H1 (cell line): ENCODE measurements around the gene TNS1. TPM values are rescaled to one million over a fixed set of nuclear protein-coding genes. Genes with fewer than 3 reads are reported as not detected.

Experiments used
- CTCF ChIA-PET: fragments of 300-600 bp; sonication (Branson Sonifier 250); formaldehyde crosslinking; loops from one replicate; lab custom pipeline; 2021; ENCODE audit not compliant: partially characterized antibody; lab: Charles Lee
- POLR2A ChIA-PET: fragments of 300-600 bp; sonication (Branson Sonifier 250); formaldehyde crosslinking; loops from one replicate; lab custom pipeline; 2021; ENCODE audit warnings: inconsistent platforms; ENCODE audit not compliant: partially characterized antibody; lab: Charles Lee
- DNase-seq, 2 experiments: peaks; one replicate each; pipeline versions ENCODE4 v3.0.0 to v3.0.0-alpha.2; 2010 to 2022; ENCODE audit warnings: low spot score in 2 of 2, low read depth in 1 of 2, mixed read lengths in 1 of 2
- FAIRE-seq: peaks from 2 replicates; lab custom pipeline; 2011; peaks lifted over from hg19 to GRCh38; lab: Jason Lieb, UNC
- H2AFZ ChIP-seq: 2 replicates; pipeline ENCODE4 v1.8.1; 2012; ENCODE audit warnings: low read length, inconsistent platforms
- H2AK5ac ChIP-seq: 2 replicates; pipeline ENCODE4 v1.6.1; 2013; ENCODE audit warnings: low read depth, low read length
- H2BK120ac ChIP-seq: replicated peaks from 2 replicates; pipeline ENCODE3; 2013; ENCODE audit warnings: low read depth, low read length, inconsistent platforms
- H2BK12ac ChIP-seq: 2 replicates; pipeline ENCODE4 v1.6.1; 2013; ENCODE audit warnings: low read depth, low read length
- H2BK15ac ChIP-seq: 2 replicates; pipeline ENCODE4 v1.6.1; 2013; ENCODE audit warnings: low read length
- H2BK20ac ChIP-seq: 2 replicates; pipeline ENCODE4 v1.6.1; 2013; ENCODE audit warnings: low read length
- H2BK5ac ChIP-seq: 2 replicates; pipeline ENCODE4 v1.6.1; 2013; ENCODE audit warnings: low read depth, low read length
- H3K14ac ChIP-seq: 2 replicates; pipeline ENCODE4 v1.6.1; 2013; ENCODE audit warnings: inconsistent platforms; ENCODE audit not compliant: insufficient read length
- H3K18ac ChIP-seq: 2 replicates; pipeline ENCODE4 v1.6.1; 2013; ENCODE audit warnings: low read length; ENCODE audit errors: extremely low read depth
- H3K23ac ChIP-seq: 2 replicates; pipeline ENCODE4 v1.6.1; 2013; ENCODE audit warnings: inconsistent platforms; ENCODE audit not compliant: insufficient read length
- H3K23me2 ChIP-seq: 2 replicates; pipeline ENCODE4 v1.6.1; 2013; ENCODE audit warnings: low read depth, low read length
- H3K27ac ChIP-seq: 2 replicates; pipeline ENCODE4 v1.6.1; 2011; ENCODE audit warnings: low read depth, low read length, inconsistent platforms
- H3K27me3 ChIP-seq, 4 experiments: replicated peaks in 1 of 4; 1 replicate in 1 of 4; 2 replicates in 3 of 4; pipeline versions ENCODE4 v1.6.1 to v1.8.1; 2011 to 2013; ENCODE audit warnings: low read length in 3 of 4, mild to moderate bottlenecking in 3 of 4, inconsistent platforms in 2 of 4, mixed read lengths in 2 of 4, moderate library complexity in 1 of 4; ENCODE audit not compliant: control insufficient read depth in 3 of 4, insufficient read depth in 3 of 4; ENCODE audit errors: extremely low read depth in 1 of 4
- H3K36me3 ChIP-seq, 4 experiments: 2 replicates each; pipeline versions ENCODE4 v1.6.1 to v1.8.1; 2011 to 2013; ENCODE audit warnings: mild to moderate bottlenecking in 4 of 4, low read length in 3 of 4, moderate library complexity in 2 of 4, control low read depth in 1 of 4, inconsistent platforms in 1 of 4; ENCODE audit not compliant: insufficient read depth in 4 of 4, control insufficient read depth in 2 of 4
- H3K4ac ChIP-seq: replicated peaks from 2 replicates; pipeline ENCODE3; 2013; ENCODE audit warnings: low read length, low read depth, mixed read lengths, inconsistent platforms; ENCODE audit not compliant: insufficient read length
- H3K4me1 ChIP-seq, 4 experiments: replicated peaks in 1 of 4; 1 replicate in 1 of 4; 2 replicates in 3 of 4; pipeline versions ENCODE4 v1.6.1 to v1.8.1; 2011 to 2013; ENCODE audit warnings: low read length in 3 of 4, inconsistent platforms in 2 of 4, mixed read lengths in 1 of 4; ENCODE audit not compliant: insufficient read depth in 4 of 4, control insufficient read depth in 3 of 4
- H3K4me2 ChIP-seq, 2 experiments: 2 replicates each; pipeline versions ENCODE4 v1.6.1 to v1.8.1; 2011 to 2013; ENCODE audit warnings: low read depth in 2 of 2, low read length in 2 of 2, control low read depth in 1 of 2, inconsistent platforms in 1 of 2, mild to moderate bottlenecking in 1 of 2; ENCODE audit not compliant: insufficient read depth in 1 of 2
- H3K4me3 ChIP-seq, 4 experiments: fragments of 200-600, 300-600 bp in 1 of 4; sonication (generic), shearing (Covaris generic), sonication (Bioruptor Twin) in 1 of 4; 2 replicates each; pipeline versions ENCODE4 v1.5.1 to v1.8.1; 2011 to 2016; ENCODE audit warnings: low read length in 4 of 4, low read depth in 3 of 4, control low read depth in 2 of 4, inconsistent platforms in 2 of 4, mild to moderate bottlenecking in 2 of 4, mixed read lengths in 1 of 4, moderate library complexity in 1 of 4; ENCODE audit not compliant: insufficient read depth in 2 of 4; ENCODE audit errors: extremely low read depth in 1 of 4
- H3K56ac ChIP-seq: replicated peaks from 2 replicates; pipeline ENCODE3; 2013; ENCODE audit warnings: low read depth, mild to moderate bottlenecking, mixed read lengths, low read length, inconsistent platforms; ENCODE audit not compliant: insufficient read length
- H3K79me1 ChIP-seq: 2 replicates; pipeline ENCODE4 v1.6.1; 2013; ENCODE audit warnings: low read depth, low read length, control low read depth
- H3K79me2 ChIP-seq, 2 experiments: 2 replicates each; pipeline versions ENCODE4 v1.6.1 to v1.8.1; 2012 to 2013; ENCODE audit warnings: low read length in 2 of 2, mild to moderate bottlenecking in 2 of 2, inconsistent platforms in 1 of 2; ENCODE audit not compliant: insufficient read depth in 2 of 2, control insufficient read depth in 1 of 2
- H3K9ac ChIP-seq, 4 experiments: replicated peaks in 1 of 4; 1 replicate in 1 of 4; 2 replicates in 3 of 4; pipeline versions ENCODE4 v1.6.1 to v1.8.1; 2011 to 2013; ENCODE audit warnings: low read depth in 3 of 4, low read length in 3 of 4, control low read depth in 2 of 4, mild to moderate bottlenecking in 2 of 4, moderate library complexity in 2 of 4, inconsistent platforms in 1 of 4; ENCODE audit errors: extremely low read depth in 1 of 4
- H3K9me3 ChIP-seq, 2 experiments: 2 replicates each; pipeline versions ENCODE4 v1.6.1 to v1.8.1; 2012 to 2013; ENCODE audit warnings: mild to moderate bottlenecking in 2 of 2, moderate library complexity in 2 of 2, control low read depth in 1 of 2, inconsistent platforms in 1 of 2, low read depth in 1 of 2, low read length in 1 of 2, mixed read lengths in 1 of 2; ENCODE audit not compliant: insufficient read depth in 2 of 2
- H4K20me1 ChIP-seq, 2 experiments: replicated peaks in 1 of 2; 2 replicates each; pipeline versions ENCODE3 to v1.8.1; 2011 to 2013; ENCODE audit warnings: inconsistent platforms in 2 of 2, low read length in 2 of 2, mild to moderate bottlenecking in 1 of 2; ENCODE audit not compliant: insufficient read depth in 2 of 2, control insufficient read depth in 1 of 2
- H4K5ac ChIP-seq: 2 replicates; pipeline ENCODE4 v1.6.1; 2013; ENCODE audit warnings: low read length, low read depth, mixed read lengths, inconsistent platforms; ENCODE audit not compliant: insufficient read length
- H4K8ac ChIP-seq: 2 replicates; pipeline ENCODE4 v1.8.0; 2013; ENCODE audit warnings: mild to moderate bottlenecking, moderate library complexity, low read length, inconsistent platforms; ENCODE audit not compliant: insufficient read depth; ENCODE audit errors: extremely low read depth
- H4K91ac ChIP-seq: replicated peaks from 2 replicates; pipeline ENCODE3; 2013; ENCODE audit warnings: low read length, mixed read lengths, inconsistent platforms; ENCODE audit not compliant: insufficient read length
- BACH1 ChIP-seq: IDR thresholded peaks from 2 replicates; pipeline ENCODE4 v1.6.1; 2012; ENCODE audit warnings: low read length, improper control_type of control experiment
- BCL11A ChIP-seq, 2 experiments: IDR thresholded peaks; one replicate each; pipeline ENCODE4 v1.6.1; 2011; ENCODE audit warnings: low read depth in 2 of 2, low read length in 2 of 2, mild to moderate bottlenecking in 2 of 2
- CBX8 ChIP-seq: fragments of 300-800, 300-1000 bp; sonication (generic); IDR thresholded peaks from 2 replicates; pipeline ENCODE4 v1.7.1; 2016; ENCODE audit warnings: low read depth, low read length, borderline replicate concordance
- CHD1 ChIP-seq: IDR thresholded peaks from 2 replicates; pipeline ENCODE4 v1.6.1; 2012; ENCODE audit warnings: low read depth, low read length, improper control_type of control experiment
- GTF2F1 ChIP-seq: IDR thresholded peaks from 2 replicates; pipeline ENCODE4 v1.6.1; 2012; ENCODE audit warnings: low read depth, low read length, improper control_type of control experiment, borderline replicate concordance
- NANOG ChIP-seq: IDR thresholded peaks from 2 replicates; pipeline ENCODE4 v1.6.1; 2011; ENCODE audit warnings: low read length, low read depth, mild to moderate bottlenecking, inconsistent platforms; ENCODE audit not compliant: insufficient read depth, poor library complexity, severe bottlenecking
- POLR2AphosphoS5 ChIP-seq: IDR thresholded peaks from 2 replicates; pipeline ENCODE4 v1.6.1; 2011; ENCODE audit warnings: low read depth, low read length
- RXRA ChIP-seq: IDR thresholded peaks from 2 replicates; pipeline ENCODE4 v1.6.1; 2011; ENCODE audit warnings: low read depth, mild to moderate bottlenecking, low read length, moderate library complexity; ENCODE audit not compliant: insufficient read depth
- SIN3A ChIP-seq, 2 experiments: IDR thresholded peaks in 1 of 2; conservative IDR thresholded peaks in 1 of 2; 2 replicates each; pipeline ENCODE4 v1.6.1; 2011 to 2012; ENCODE audit warnings: low read length in 2 of 2, improper control_type of control experiment in 1 of 2, low read depth in 1 of 2, mild to moderate bottlenecking in 1 of 2
- SP1 ChIP-seq: IDR thresholded peaks from 2 replicates; pipeline ENCODE4 v1.6.1; 2011; ENCODE audit warnings: low read depth, low read length
- SP4 ChIP-seq: IDR thresholded peaks from 2 replicates; pipeline ENCODE4 v1.6.1; 2012; ENCODE audit warnings: low read length, inconsistent platforms
- TAF1 ChIP-seq: IDR thresholded peaks from 2 replicates; pipeline ENCODE4 v1.6.1; 2011; ENCODE audit warnings: mild to moderate bottlenecking, low read depth, low read length
- ZNF274 ChIP-seq: IDR thresholded peaks from 2 replicates; pipeline ENCODE4 v1.7.0; 2012; ENCODE audit warnings: low read length, borderline replicate concordance; ENCODE audit errors: extremely low read depth
- WGBS, 2 experiments: shearing (Covaris generic) in 1 of 2; methylation state at CpG; one replicate each; pipeline versions ENCODE4 v1.1.6 to v1.1.7; 2013 to 2015; ENCODE audit warnings: low lambda C conversion rate in 2 of 2, mixed read lengths in 2 of 2, inconsistent platforms in 1 of 2, low coverage in 1 of 2, missing lambda C conversion rate in 1 of 2; ENCODE audit not compliant: insufficient replicate concordance in 2 of 2, insufficient coverage in 1 of 2, insufficient read length in 1 of 2; ENCODE audit errors: extremely low coverage in 1 of 2, missing lambda C conversion rate in 1 of 2; 5-methylcytosine and 5-hydroxymethylcytosine counted together
- polyA plus RNA-seq, 7 experiments: library from polyadenylated mRNA; depleted of rRNA in 3 of 7; stranded (reverse) in 5 of 7; unstranded in 2 of 7; fragments of >200 nt in 5 of 7; fragments of 200-250 nt in 2 of 7; gene quantifications; 1 replicate in 5 of 7; 2 replicates in 1 of 7; 4 replicates in 1 of 7; pipeline versions ENCODE4 v1.2.1 to v1.2.3, GENCODE V29; 2011 to 2013; ENCODE audit warnings: missing spikeins in 2 of 7, mixed read lengths in 2 of 7
- total RNA-seq: library from RNA; stranded (reverse); fragmentation: NEBNext Ultra II Directional; extraction: Animal tissue kit (Norgen Biotek cat#: 25700); gene quantifications from 2 replicates; pipeline ENCODE4 v1.2.1, GENCODE V29; 2021
- TF ChIP-seq, protein P1 (sequence below): IDR thresholded peaks from 2 replicates; pipeline ENCODE4 v1.6.1; 2011; ENCODE audit warnings: low read length, improper control_type of control experiment

TNS1 gene
- total and polyA plus RNA-seq, 2 of the 8 experiments (the other 6 are each of a cell fraction or from before 2014, with no cell fraction given): 1.5 to 5.1 TPM

- H4K5ac ChIP-seq: no peak overlapping the region
- 86% methylated on average over 4 of the region's 4 CpGs; no CpG with 5 or more reads in 1 of the 2 experiments for WGBS, 2 experiments
- TF ChIP-seq ZNF274 (no peak), BACH1 (no peak), SIN3A (conservative IDR thresholded peaks at IDR 0.05 in 1 of 2, IDR thresholded peaks at IDR 0.05 in 1 of 2; ENCODE audit: low read depth in 1 of 2, low read length in 2 of 2) (no peak), POLR2AphosphoS5 (no peak), RXRA (no peak), BCL11A (IDR thresholded peaks at IDR 0.05; ENCODE audit: low read depth in 2 of 2, low read length in 2 of 2) (no peak), SP1 (no peak), CHD1 (no peak), GTF2F1 (no peak), SP4 (no peak), TAF1 (no peak), NANOG (no peak), CBX8 (no peak)
- TF ChIP-seq, protein P1, sequence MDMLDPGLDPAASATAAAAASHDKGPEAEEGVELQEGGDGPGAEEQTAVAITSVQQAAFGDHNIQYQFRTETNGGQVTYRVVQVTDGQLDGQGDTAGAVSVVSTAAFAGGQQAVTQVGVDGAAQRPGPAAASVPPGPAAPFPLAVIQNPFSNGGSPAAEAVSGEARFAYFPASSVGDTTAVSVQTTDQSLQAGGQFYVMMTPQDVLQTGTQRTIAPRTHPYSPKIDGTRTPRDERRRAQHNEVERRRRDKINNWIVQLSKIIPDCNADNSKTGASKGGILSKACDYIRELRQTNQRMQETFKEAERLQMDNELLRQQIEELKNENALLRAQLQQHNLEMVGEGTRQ: no peak
Observed at GRCh38 chr2:217826991-217827390, 175.8 kb downstream of the TNS1 start.

More at GRCh38 chr2:217826991-217827390, 175.8 kb downstream of the TNS1 start:
- H3K4me2 ChIP-seq: no peak overlapping the region
- POLR2A ChIA-PET: interaction anchor here (1.1 kb wide), 2 partner anchors 9 to 15 kb away, joined by 3 read pairs; no protein-coding TSS in a partner anchor
- H2BK12ac ChIP-seq: no peak overlapping the region
- no peak overlapping the region for H2AK5ac ChIP-seq
- peaks cover 0 to 3% (median under 1%) of the 10 kb centered on the region in 4 experiments; a peak in 1 of 7 replicates for H3K4me1 ChIP-seq
- H3K27ac ChIP-seq: no peak overlapping the region
- FAIRE-seq (no peak), DNase-seq (no peak)
- no peaks in the 10 kb centered on the region for H3K9me3 ChIP-seq
- H3K23ac ChIP-seq: no peak overlapping the region
- no peaks in the 10 kb centered on the region for H3K79me1 ChIP-seq
- H3K27me3 ChIP-seq: no peaks in the 10 kb centered on the region
- H3K4ac ChIP-seq: no peak overlapping the region
- H3K18ac ChIP-seq: no peak overlapping the region
- H3K56ac ChIP-seq: no peak overlapping the region
- CTCF ChIA-PET: interaction anchor here (0.7 to 14.9 kb wide), 12 partner anchors 9 to 161 kb away, joined by 3 to 155 read pairs (median 4); no protein-coding TSS in a partner anchor
- H2BK20ac ChIP-seq: no peak overlapping the region
- H3K4me3 ChIP-seq: no peak overlapping the region
- no peak overlapping the region for H3K14ac ChIP-seq
- no peak overlapping the region for H4K8ac ChIP-seq
- H2BK120ac ChIP-seq: no peak overlapping the region
- no peak overlapping the region for H2BK15ac ChIP-seq
- no peaks in the 10 kb centered on the region for H4K20me1 ChIP-seq
- no peak overlapping the region for H4K91ac ChIP-seq
- H2BK5ac ChIP-seq: no peak overlapping the region
- no peaks in the 10 kb centered on the region for H3K36me3 ChIP-seq
- H2AFZ ChIP-seq: no peak overlapping the region
- no peak overlapping the region for H3K9ac ChIP-seq
- no peaks in the 10 kb centered on the region for H3K79me2 ChIP-seq
- no peaks in the 10 kb centered on the region; the same call in 1 of the 2 replicates for H3K23me2 ChIP-seq
